Body of pancreas (tissue), 4 donors: Measurements from ENCODE around the gene ATXN7L1.

Experiments used
- CTCF ChIP-seq, 7 experiments: fragments of 450-650 bp in 4 of 7; fragments of 200-600 bp in 3 of 7; sonication (generic) in 3 of 7; IDR thresholded peaks; one replicate each; pipeline ENCODE4 v1.5.1; 2016 to 2019; ENCODE audit warnings: antibody characterized with exemption in 7 of 7
- POLR2A ChIP-seq, 3 donors: fragments of 450-650 bp; IDR thresholded peaks; one replicate each; pipeline ENCODE4 v1.6.1; 2016; ENCODE audit warnings: antibody characterized with exemption in 3 of 3, mild to moderate bottlenecking in 2 of 3

- TF ChIP-seq CTCF (IDR thresholded peaks at IDR 0.05) (no peak), POLR2A (IDR thresholded peaks at IDR 0.05) (no peak)
Observed at GRCh38 chr7:105636982-105637381, 239.4 kb downstream of the ATXN7L1 start.
